Karpas-422 (cell line): Measurements from ENCODE around the gene AMT. TPM values are rescaled to one million over a fixed set of nuclear protein-coding genes. Genes with fewer than 3 reads are reported as not detected.
"Not testable (repeated sequence)": the region's sequence is repeated elsewhere in the genome, so short reads cannot be mapped to it uniquely, and the experiment has no call there.

Source experiments
- DNase-seq: peaks from one replicate; pipeline ENCODE4 v3.0.0-alpha.2; 2015
- H2AFZ ChIP-seq: fragments of 200-600 bp; sonication (generic); 2 replicates; pipeline ENCODE4 v1.6.1; 2014; ENCODE audit warnings: antibody characterized with exemption, low read length, mixed read lengths
- H3K27ac ChIP-seq: fragments of 200-600 bp; sonication (generic); 2 replicates; pipeline ENCODE4 v1.5.1; 2014; ENCODE audit warnings: mild to moderate bottlenecking, low read length, moderate library complexity
- H3K27me3 ChIP-seq: fragments of 200-600 bp; sonication (generic); 2 replicates; pipeline ENCODE4 v1.6.1; 2014; ENCODE audit warnings: low read length, mixed read lengths
- H3K36me3 ChIP-seq: fragments of 200-600 bp; sonication (generic); 2 replicates; pipeline ENCODE4 v1.6.1; 2014; ENCODE audit warnings: low read length, mixed read lengths; ENCODE audit not compliant: insufficient read depth
- H3K4me1 ChIP-seq: fragments of 200-600 bp; sonication (generic); 2 replicates; pipeline ENCODE4 v1.6.1; 2014; ENCODE audit warnings: mild to moderate bottlenecking, low read length, mixed read lengths
- H3K4me2 ChIP-seq: fragments of 200-600 bp; sonication (generic); 2 replicates; pipeline ENCODE4 v1.6.1; 2014; ENCODE audit warnings: low read length, low read depth, mild to moderate bottlenecking; ENCODE audit not compliant: poor library complexity, severe bottlenecking
- H3K4me3 ChIP-seq: fragments of 200-600 bp; sonication (generic); 2 replicates; pipeline ENCODE4 v1.5.1; 2014; ENCODE audit warnings: mild to moderate bottlenecking, antibody characterized with exemption, low read length, mixed read lengths
- H3K79me2 ChIP-seq: fragments of 200-600 bp; sonication (generic); 2 replicates; pipeline ENCODE4 v1.6.1; 2014; ENCODE audit warnings: mild to moderate bottlenecking, low read length, mixed read lengths
- H3K9ac ChIP-seq: fragments of 200-600 bp; sonication (generic); 2 replicates; pipeline ENCODE4 v1.6.0; 2014; ENCODE audit warnings: low read length
- H3K9me2 ChIP-seq: fragments of 200-600 bp; sonication (generic), shearing (Covaris generic); replicated peaks from 2 replicates; pipeline ENCODE4 v1.6.0; 2014; ENCODE audit warnings: mild to moderate bottlenecking, low read length, moderate library complexity; ENCODE audit not compliant: insufficient read depth
- H3K9me3 ChIP-seq: fragments of 300-700, 200-600 bp; sonication (generic); 2 replicates; pipeline ENCODE4 v1.6.1; 2014; ENCODE audit warnings: low read length, mixed read lengths
- H4K20me1 ChIP-seq: fragments of 200-600 bp; sonication (generic); 2 replicates; pipeline ENCODE4 v1.6.1; 2014; ENCODE audit warnings: mild to moderate bottlenecking, antibody characterized with exemption, low read length, low read depth; ENCODE audit not compliant: insufficient read depth
- total RNA-seq: library from RNA; depleted of rRNA; stranded (reverse); fragments of >200 nt; shearing (Covaris generic); gene quantifications from 2 replicates; pipeline ENCODE4 v1.2.3, GENCODE V29; 2014; ENCODE audit warnings: low replicate concordance

Gene AMT
- total RNA-seq, 1 experiment from 2014 or later = 5.9 TPM

DNA sequence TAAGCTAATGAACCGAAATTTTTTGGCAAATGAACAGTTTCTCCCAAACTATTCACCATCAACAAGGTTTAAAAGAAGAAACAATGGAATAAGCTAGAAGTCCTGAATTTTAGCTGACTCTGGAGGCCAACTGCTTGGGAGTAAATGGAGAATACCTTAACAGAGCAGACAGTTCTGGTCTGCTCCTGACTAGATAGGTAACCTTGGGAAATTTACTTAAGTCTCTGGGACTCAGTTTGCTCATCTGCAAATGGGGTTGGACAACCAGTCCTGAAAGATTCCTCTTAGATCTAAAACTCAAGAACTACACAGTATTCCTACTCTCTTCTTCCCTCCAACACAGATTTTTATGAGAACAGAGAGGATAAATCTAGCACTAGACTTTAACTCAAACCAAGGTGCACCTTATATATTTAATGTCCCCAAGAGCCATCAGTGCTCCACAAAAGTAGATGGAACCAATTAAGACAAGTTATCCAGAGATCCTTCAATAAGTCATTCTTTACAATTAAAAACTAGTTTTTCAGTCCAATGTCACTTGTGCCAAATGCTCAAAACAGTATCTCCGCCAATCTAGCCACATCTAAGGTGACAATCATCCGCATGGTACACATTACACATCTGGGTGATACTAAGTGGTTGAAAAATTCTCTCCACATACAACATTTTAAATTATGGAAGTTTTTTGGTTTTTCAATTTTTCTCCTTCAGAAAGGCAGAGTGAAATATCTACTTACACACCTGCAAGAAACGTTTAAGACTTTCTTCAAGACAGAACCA, 12.0 kb downstream of the AMT start:
- H3K9ac ChIP-seq = peak overlapping the region; percentile 93
- H3K36me3 ChIP-seq = peaks cover 9% of the 10 kb centered on the region; the same call in 1 of the 2 replicates
- H3K79me2 ChIP-seq = peaks cover 81% of the 10 kb centered on the region
- peaks cover 46% of the 10 kb centered on the region for H4K20me1 ChIP-seq
- peak overlapping the region; percentile 81 for H3K4me2 ChIP-seq
- no peak for DNase-seq
- no peak overlapping the region for H2AFZ ChIP-seq
- H3K27ac ChIP-seq = peak overlapping the region; percentile 71; the same call in 1 of the 2 replicates
- H3K4me1 ChIP-seq = peaks cover 24% of the 10 kb centered on the region
- peak overlapping the region; percentile 74 for H3K4me3 ChIP-seq
- no peaks in the 10 kb centered on the region for H3K9me3 ChIP-seq
- no peaks in the 10 kb centered on the region for H3K27me3 ChIP-seq
- H3K9me2 ChIP-seq = no peaks in the 10 kb centered on the region

- no peak overlapping the region for H3K4me2 ChIP-seq
- H4K20me1 ChIP-seq = peaks cover 58% of the 10 kb centered on the region
- DNase-seq = no peak
These were observed 15.4 kb downstream of the AMT start for GRCh38 chr3:49406571-49407565.

GRCh38 chr3:49405570-49405969, 16.7 kb downstream of the AMT start:
- not testable (repeated sequence) for H3K9ac ChIP-seq, H3K27me3 ChIP-seq, H3K4me2 ChIP-seq, H2AFZ ChIP-seq, DNase-seq, H3K9me3 ChIP-seq, H3K27ac ChIP-seq, H3K4me3 ChIP-seq, H3K9me2 ChIP-seq
- H3K36me3 ChIP-seq = peaks cover 23% of the 10 kb centered on the region
- peaks cover 19% of the 10 kb centered on the region for H3K4me1 ChIP-seq
- H3K79me2 ChIP-seq = peaks cover 98% of the 10 kb centered on the region
- H4K20me1 ChIP-seq = peaks cover 63% of the 10 kb centered on the region

More at GRCh38 chr3:49406571-49407565, 15.4 kb downstream of the AMT start:
- H3K27me3 ChIP-seq = no peaks in the 10 kb centered on the region
- H3K4me1 ChIP-seq = peaks cover 14% of the 10 kb centered on the region
- H3K9me3 ChIP-seq = no peaks in the 10 kb centered on the region
- no peak overlapping the region for H3K9ac ChIP-seq
- H3K27ac ChIP-seq = no peak overlapping the region
- no peak overlapping the region for H3K4me3 ChIP-seq
- H2AFZ ChIP-seq = no peak overlapping the region
- peaks cover 98% of the 10 kb centered on the region for H3K79me2 ChIP-seq
- H3K36me3 ChIP-seq = peaks cover 20% of the 10 kb centered on the region
- H3K9me2 ChIP-seq = no peaks in the 10 kb centered on the region

GRCh38 chr3:49403891-49404290, 18.4 kb downstream of the AMT start:
- no peak overlapping the region for H3K9ac ChIP-seq
- H3K27me3 ChIP-seq = no peaks in the 10 kb centered on the region
- H2AFZ ChIP-seq = no peak overlapping the region
- H4K20me1 ChIP-seq = peaks cover 66% of the 10 kb centered on the region
- peaks cover 98% of the 10 kb centered on the region for H3K79me2 ChIP-seq
- H3K4me1 ChIP-seq = peaks cover 7% of the 10 kb centered on the region
- H3K9me2 ChIP-seq = no peaks in the 10 kb centered on the region
- no peak for DNase-seq
- no peak overlapping the region for H3K27ac ChIP-seq
- H3K36me3 ChIP-seq = peaks cover 27% of the 10 kb centered on the region
- H3K4me3 ChIP-seq = no peak overlapping the region
- no peak overlapping the region for H3K4me2 ChIP-seq
- H3K9me3 ChIP-seq = no peaks in the 10 kb centered on the region

DNA sequence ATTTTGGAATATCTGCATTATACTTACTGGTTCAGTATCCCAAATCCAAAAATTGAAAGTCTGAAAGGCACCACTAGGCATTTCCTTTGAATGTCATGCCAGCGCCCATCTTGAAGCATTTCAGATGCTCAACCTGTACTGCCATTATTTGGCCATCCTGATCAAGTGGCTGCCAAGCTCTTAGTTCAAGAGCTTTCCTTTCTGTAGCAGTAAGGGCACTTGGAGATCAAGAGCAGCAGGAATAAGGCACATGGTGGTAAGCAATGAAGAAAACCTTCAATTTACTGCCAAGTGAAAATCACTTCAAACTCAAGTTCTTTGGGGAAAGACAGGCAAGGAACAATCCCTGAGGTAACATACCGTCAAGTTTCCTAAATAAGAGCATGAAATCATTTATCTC, 20.5 kb downstream of the AMT start:
- Histone ChIP-seq H2AFZ (no peak overlapping the region), H3K9me2 (no peaks in the 10 kb centered on the region), H3K4me1 (peaks cover 9% of the 10 kb centered on the region), H3K9me3 (no peaks in the 10 kb centered on the region), H3K27ac (no peak overlapping the region), H3K9ac (no peak overlapping the region), H3K4me2 (no peak overlapping the region), H3K79me2 (peaks cover 98% of the 10 kb centered on the region), H4K20me1 (peaks cover 63% of the 10 kb centered on the region), H3K27me3 (no peaks in the 10 kb centered on the region), H3K36me3 (peaks cover 27% of the 10 kb centered on the region), H3K4me3 (no peak overlapping the region)
- no peak for DNase-seq

- no peak for DNase-seq
- H2AFZ ChIP-seq = no peak overlapping the region
- H3K9ac ChIP-seq = no peak overlapping the region
- peaks cover 19% of the 10 kb centered on the region for H3K36me3 ChIP-seq
- H3K27ac ChIP-seq = no peak overlapping the region
- H3K4me3 ChIP-seq = no peak overlapping the region
- no peaks in the 10 kb centered on the region for H3K9me3 ChIP-seq
- H3K79me2 ChIP-seq = peaks cover 98% of the 10 kb centered on the region
- H4K20me1 ChIP-seq = peaks cover 66% of the 10 kb centered on the region
- H3K27me3 ChIP-seq = no peaks in the 10 kb centered on the region
- no peaks in the 10 kb centered on the region for H3K9me2 ChIP-seq
- no peak overlapping the region for H3K4me2 ChIP-seq
- peaks cover 9% of the 10 kb centered on the region for H3K4me1 ChIP-seq
These were observed 22.8 kb downstream of the AMT start for GRCh38 chr3:49399461-49399860.

DNA sequence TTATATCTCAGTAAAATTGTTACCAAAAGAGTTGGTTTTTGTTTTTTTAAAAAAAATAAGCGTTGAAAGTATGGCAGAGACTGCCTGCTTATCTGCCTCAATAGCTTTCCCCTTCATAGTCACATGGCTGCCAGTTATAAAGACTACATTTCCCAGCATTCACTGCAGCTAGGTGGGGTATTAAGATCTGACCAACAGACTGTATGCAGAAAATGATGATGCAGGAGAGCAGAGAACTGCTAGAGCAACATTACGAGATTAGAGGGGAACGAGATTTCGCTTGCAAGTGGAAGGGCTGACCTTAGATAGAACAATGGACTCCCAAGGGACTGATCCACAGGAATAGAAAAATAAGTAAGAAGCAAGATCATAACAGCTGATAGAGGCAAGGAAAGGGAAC, 24.8 kb downstream of the AMT start:
- Histone ChIP-seq H3K4me3 (no peak overlapping the region), H3K79me2 (peaks cover 95% of the 10 kb centered on the region), H3K4me2 (no peak overlapping the region), H3K4me1 (peaks cover 9% of the 10 kb centered on the region), H3K9me3 (no peaks in the 10 kb centered on the region), H3K9me2 (no peaks in the 10 kb centered on the region), H2AFZ (no peak overlapping the region), H3K9ac (no peak overlapping the region), H3K27ac (no peak overlapping the region), H4K20me1 (peaks cover 57% of the 10 kb centered on the region), H3K27me3 (no peaks in the 10 kb centered on the region), H3K36me3 (peaks cover 9% of the 10 kb centered on the region; the same call in 1 of the 2 replicates)
- peak; percentile 79 for DNase-seq

GRCh38 chr3:49391310-49391709, 31.0 kb downstream of the AMT start:
- not testable (repeated sequence) for H3K9me2 ChIP-seq, H3K4me3 ChIP-seq, DNase-seq, H3K4me2 ChIP-seq, H3K9ac ChIP-seq, H3K4me1 ChIP-seq, H3K36me3 ChIP-seq, H3K9me3 ChIP-seq, H3K27me3 ChIP-seq, H2AFZ ChIP-seq, H3K27ac ChIP-seq
- Histone ChIP-seq H4K20me1 (peaks cover 28% of the 10 kb centered on the region), H3K79me2 (peaks cover 94% of the 10 kb centered on the region)
